Fibroblast of lung (primary cell): Measurements from ENCODE around the gene CCR5. TPM values are rescaled to one million over a fixed set of nuclear protein-coding genes. Genes with fewer than 3 reads are reported as not detected.

Experiments
- DNase-seq, 2 donors: peaks; one replicate each; pipeline versions ENCODE4 v3.0.0 to v3.0.0-alpha.2; 2010; ENCODE audit warnings: low read depth in 2 of 2
- H2AFZ ChIP-seq: 2 replicates; pipeline ENCODE4 v1.5.1; 2012; ENCODE audit warnings: low read length, control low read depth, inconsistent platforms
- H3K27ac ChIP-seq: 2 replicates; pipeline ENCODE4 v1.5.1; 2011; ENCODE audit warnings: low read length, control low read depth; ENCODE audit not compliant: insufficient read depth
- H3K27me3 ChIP-seq: 2 replicates; pipeline ENCODE4 v1.5.1; 2011; ENCODE audit warnings: mild to moderate bottlenecking, low read length; ENCODE audit not compliant: control insufficient read depth, insufficient read depth
- H3K36me3 ChIP-seq: 2 replicates; pipeline ENCODE4 v1.5.1; 2011; ENCODE audit warnings: low read length; ENCODE audit not compliant: control insufficient read depth, insufficient read depth
- H3K4me1 ChIP-seq: 2 replicates; pipeline ENCODE4 v1.5.1; 2011; ENCODE audit warnings: low read length; ENCODE audit not compliant: control insufficient read depth, insufficient read depth; ENCODE audit errors: extremely low read depth
- H3K4me2 ChIP-seq: 2 replicates; pipeline ENCODE4 v1.5.1; 2011; ENCODE audit warnings: low read length, control low read depth; ENCODE audit not compliant: insufficient read depth; ENCODE audit errors: extremely low read depth
- H3K4me3 ChIP-seq, 4 experiments: fragments of 200-600 bp in 1 of 4; sonication (generic) in 1 of 4; replicated peaks in 1 of 4; 2 replicates each; pipeline ENCODE4 v1.5.1; 2011 to 2016; ENCODE audit warnings: low read length in 4 of 4, low read depth in 3 of 4, mild to moderate bottlenecking in 3 of 4, control low read depth in 2 of 4, inconsistent platforms in 1 of 4, mixed read lengths in 1 of 4; ENCODE audit not compliant: insufficient read depth in 1 of 4; ENCODE audit errors: control extremely low read depth in 1 of 4
- H3K79me2 ChIP-seq: 2 replicates; pipeline ENCODE4 v1.5.1; 2012; ENCODE audit warnings: mild to moderate bottlenecking, low read length, inconsistent platforms; ENCODE audit not compliant: control insufficient read depth, insufficient read depth
- H3K9ac ChIP-seq: 2 replicates; pipeline ENCODE4 v1.5.1; 2011; ENCODE audit warnings: mild to moderate bottlenecking, low read length, control low read depth; ENCODE audit not compliant: insufficient read depth
- H3K9me3 ChIP-seq: 2 replicates; pipeline ENCODE4 v1.5.1; 2012; ENCODE audit warnings: low read depth, low read length; ENCODE audit not compliant: control insufficient read depth, insufficient read depth
- H4K20me1 ChIP-seq: 2 replicates; pipeline ENCODE4 v1.5.1; 2011; ENCODE audit warnings: low read length; ENCODE audit not compliant: control insufficient read depth, insufficient read depth; ENCODE audit errors: extremely low read depth
- EZH2 ChIP-seq: IDR thresholded peaks from 2 replicates; pipeline ENCODE4 v1.5.1; 2012; ENCODE audit warnings: low read length, control low read depth, mild to moderate bottlenecking; ENCODE audit errors: missing control alignments
- polyA plus RNA-seq, 2 donors: library from polyadenylated mRNA; depleted of rRNA in 1 of 2; stranded (reverse) in 1 of 2; unstranded in 1 of 2; fragments of >200 nt; gene quantifications; 2 replicates each; pipeline ENCODE4 v1.2.1, GENCODE V29; 2011 to 2012; ENCODE audit warnings: missing spikeins in 1 of 2
- total RNA-seq: library from RNA; depleted of rRNA; stranded (reverse); fragments of >200 nt; gene quantifications from 2 replicates; pipeline ENCODE4 v1.2.1, GENCODE V29; 2014
- TF ChIP-seq, protein P1 (sequence below), 2 donors: IDR thresholded peaks in 1 of 2; conservative IDR thresholded peaks in 1 of 2; 1 replicate in 1 of 2; 2 replicates in 1 of 2; pipeline ENCODE4 v1.5.1; 2011 to 2012; ENCODE audit warnings: low read length in 2 of 2, control low read depth in 1 of 2, inconsistent platforms in 1 of 2, low read depth in 1 of 2, mild to moderate bottlenecking in 1 of 2

CCR5 gene
- total and polyA plus RNA-seq, 2 donors (not counting 1 experiment from before 2014, with no cell fraction given), result under 0.01 to 0.15 TPM

DNA sequence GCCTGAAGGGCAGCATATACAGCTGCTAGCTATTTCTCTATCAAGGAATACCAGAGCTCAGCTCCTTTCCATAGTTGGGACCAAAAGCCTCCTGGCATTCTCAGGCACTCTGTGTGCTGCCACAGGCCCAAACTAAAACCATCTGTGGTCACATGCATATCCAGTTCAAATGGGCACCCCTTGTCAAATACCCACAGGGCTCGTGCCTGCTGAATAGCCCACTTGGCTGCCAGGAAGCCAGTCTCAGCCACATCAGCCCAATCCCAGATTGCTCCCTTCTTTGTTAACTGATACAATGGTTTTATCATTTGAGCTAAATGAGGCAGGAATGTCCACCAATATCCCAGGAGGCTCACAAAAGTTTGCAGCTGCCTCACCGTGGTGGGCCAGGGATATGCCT is 50.2 kb downstream of the CCR5 start:
- Histone ChIP-seq H3K4me3 (no peak overlapping the region), H3K4me2 (no peak overlapping the region), H4K20me1 (no peaks in the 10 kb centered on the region), H3K27me3 (no peaks in the 10 kb centered on the region), H3K36me3 (no peaks in the 10 kb centered on the region), H3K79me2 (no peaks in the 10 kb centered on the region), H3K27ac (no peak overlapping the region), H3K9ac (no peak overlapping the region), H3K4me1 (no peaks in the 10 kb centered on the region), H3K9me3 (no peaks in the 10 kb centered on the region), H2AFZ (no peak overlapping the region)
- TF ChIP-seq EZH2, result no peak
- TF ChIP-seq, protein P1, sequence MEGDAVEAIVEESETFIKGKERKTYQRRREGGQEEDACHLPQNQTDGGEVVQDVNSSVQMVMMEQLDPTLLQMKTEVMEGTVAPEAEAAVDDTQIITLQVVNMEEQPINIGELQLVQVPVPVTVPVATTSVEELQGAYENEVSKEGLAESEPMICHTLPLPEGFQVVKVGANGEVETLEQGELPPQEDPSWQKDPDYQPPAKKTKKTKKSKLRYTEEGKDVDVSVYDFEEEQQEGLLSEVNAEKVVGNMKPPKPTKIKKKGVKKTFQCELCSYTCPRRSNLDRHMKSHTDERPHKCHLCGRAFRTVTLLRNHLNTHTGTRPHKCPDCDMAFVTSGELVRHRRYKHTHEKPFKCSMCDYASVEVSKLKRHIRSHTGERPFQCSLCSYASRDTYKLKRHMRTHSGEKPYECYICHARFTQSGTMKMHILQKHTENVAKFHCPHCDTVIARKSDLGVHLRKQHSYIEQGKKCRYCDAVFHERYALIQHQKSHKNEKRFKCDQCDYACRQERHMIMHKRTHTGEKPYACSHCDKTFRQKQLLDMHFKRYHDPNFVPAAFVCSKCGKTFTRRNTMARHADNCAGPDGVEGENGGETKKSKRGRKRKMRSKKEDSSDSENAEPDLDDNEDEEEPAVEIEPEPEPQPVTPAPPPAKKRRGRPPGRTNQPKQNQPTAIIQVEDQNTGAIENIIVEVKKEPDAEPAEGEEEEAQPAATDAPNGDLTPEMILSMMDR (conservative IDR thresholded peaks at IDR 0.05 in 1 of 2, IDR thresholded peaks at IDR 0.05 in 1 of 2; ENCODE audit: low read depth in 1 of 2, low read length in 2 of 2), result no peak
- DNase-seq, result no peak

- Histone ChIP-seq H3K4me1 (no peaks in the 10 kb centered on the region), H3K4me2 (no peak overlapping the region), H3K9me3 (no peaks in the 10 kb centered on the region), H2AFZ (no peak overlapping the region), H3K27me3 (no peaks in the 10 kb centered on the region), H3K9ac (no peak overlapping the region), H3K4me3 (no peak overlapping the region), H3K27ac (no peak overlapping the region), H3K36me3 (no peaks in the 10 kb centered on the region), H3K79me2 (no peaks in the 10 kb centered on the region), H4K20me1 (no peaks in the 10 kb centered on the region)
- TF ChIP-seq EZH2, result no peak
- TF ChIP-seq, protein P1 (conservative IDR thresholded peaks at IDR 0.05 in 1 of 2, IDR thresholded peaks at IDR 0.05 in 1 of 2; ENCODE audit: low read depth in 1 of 2, low read length in 2 of 2), result no peak
- peak in 1 of 2 donors; percentile 43 for DNase-seq
These were observed 51.9 kb downstream of the CCR5 start for GRCh38 chr3:46422617-46423016.

DNA sequence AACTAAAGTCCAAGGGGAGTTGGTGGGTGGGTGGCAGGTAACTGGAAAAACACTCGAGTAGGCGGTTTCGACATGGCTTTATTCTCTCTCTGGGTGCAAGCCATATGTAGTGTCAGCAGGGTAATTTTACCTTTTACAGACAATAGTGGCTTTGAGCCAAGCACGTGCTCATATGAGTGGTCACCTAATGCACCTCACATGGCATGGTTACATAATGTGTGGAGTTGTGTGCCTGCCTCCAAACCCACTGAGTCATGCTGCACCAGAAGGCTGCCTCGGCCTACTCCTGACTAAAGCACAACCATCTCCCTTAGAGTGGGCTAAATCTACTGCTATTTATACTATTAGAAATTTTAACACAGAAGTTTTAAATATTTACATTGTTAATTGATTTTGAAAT is 52.8 kb downstream of the CCR5 start:
- no peak overlapping the region for H3K4me2 ChIP-seq
- peak in 1 of 2 donors; percentile 56 for DNase-seq
- TF ChIP-seq, protein P1 (conservative IDR thresholded peaks at IDR 0.05 in 1 of 2, IDR thresholded peaks at IDR 0.05 in 1 of 2; ENCODE audit: low read depth in 1 of 2, low read length in 2 of 2), result no peak
- TF ChIP-seq EZH2, result no peak
- H3K9me3 ChIP-seq, result no peaks in the 10 kb centered on the region
- no peaks in the 10 kb centered on the region for H3K36me3 ChIP-seq
- no peak overlapping the region for H3K4me3 ChIP-seq
- no peaks in the 10 kb centered on the region for H3K27me3 ChIP-seq
- H3K79me2 ChIP-seq, result no peaks in the 10 kb centered on the region
- H3K4me1 ChIP-seq, result no peaks in the 10 kb centered on the region
- H3K27ac ChIP-seq, result no peak overlapping the region
- H3K9ac ChIP-seq, result no peak overlapping the region
- H2AFZ ChIP-seq, result no peak overlapping the region
- H4K20me1 ChIP-seq, result no peaks in the 10 kb centered on the region

Other genes starting within 250 kb of the CCR5 start
- gene CCR1, start 162.6 kb upstream of the CCR5 start, total RNA-seq, result 1.3 and 6.6 TPM in 2 replicates
- gene CCR1, start 162.6 kb upstream of the CCR5 start, polyA plus RNA-seq, result 0.99 and 9.9 TPM in 2 replicates
- 0.17 and 0.26 TPM in 2 replicates for gene CCR3, start 128.5 kb upstream of the CCR5 start, total RNA-seq
- gene CCR3, start 128.5 kb upstream of the CCR5 start, polyA plus RNA-seq, result 0.03 and 0.16 TPM in 2 replicates
- under 0.01 TPM in 1 of 2 replicates, not detected in the other for gene CCR2, start 16.8 kb upstream of the CCR5 start, total RNA-seq
- not detected in 2 replicates for gene CCR2, start 16.8 kb upstream of the CCR5 start, polyA plus RNA-seq
- gene CCRL2, start 36.3 kb downstream of the CCR5 start, total RNA-seq, result 0.26 and 0.33 TPM in 2 replicates
- gene CCRL2, start 36.3 kb downstream of the CCR5 start, polyA plus RNA-seq, result 0.46 and 3.7 TPM in 2 replicates
- not detected in 2 replicates for gene LTF, start 94.0 kb downstream of the CCR5 start, total RNA-seq
- not detected in 2 replicates for gene LTF, start 94.0 kb downstream of the CCR5 start, polyA plus RNA-seq
- gene RTP3, start 127.0 kb downstream of the CCR5 start, total RNA-seq, result not detected in 2 replicates
- gene RTP3, start 127.0 kb downstream of the CCR5 start, polyA plus RNA-seq, result not detected in 2 replicates
- 0.77 and 3.8 TPM in 2 replicates for gene LRRC2, start 195.4 kb downstream of the CCR5 start, total RNA-seq
- 0.27 and 6.0 TPM in 2 replicates for gene LRRC2, start 195.4 kb downstream of the CCR5 start, polyA plus RNA-seq
- gene FAM240A, start 241.6 kb downstream of the CCR5 start, total RNA-seq, result not detected in 2 replicates
- not detected in 2 replicates for gene FAM240A, start 241.6 kb downstream of the CCR5 start, polyA plus RNA-seq